Type B pancreatic cell (in vitro differentiated cells): ENCODE results near the gene TNS4. TPM values are rescaled to one million over a fixed set of nuclear protein-coding genes. Genes with fewer than 3 reads are reported as not detected.
A peak's percentile ranks its signal among the peaks of the same experiment; 100 is the strongest.

Experiments
- DNase-seq: peaks from one replicate; pipeline ENCODE4 v3.0.0; 2021; ENCODE audit warnings: mixed read lengths; ENCODE audit not compliant: unreplicated experiment; ENCODE audit errors: extremely low spot score
- H3K27ac Mint-ChIP-seq: 2 replicates; pipeline ENCODE4 v1.8.0; 2021; ENCODE audit warnings: mild to moderate bottlenecking, mixed read lengths
- H3K27me3 Mint-ChIP-seq: 2 replicates; pipeline ENCODE4 v1.8.0; 2021; ENCODE audit warnings: mixed read lengths
- H3K36me3 Mint-ChIP-seq: 2 replicates; pipeline ENCODE4 v1.8.0; 2021; ENCODE audit warnings: mixed read lengths
- H3K4me1 Mint-ChIP-seq: one replicate; pipeline ENCODE4 v1.8.0; 2021; ENCODE audit warnings: mixed read lengths; ENCODE audit not compliant: unreplicated experiment
- H3K4me3 Mint-ChIP-seq: 2 replicates; pipeline ENCODE4 v1.8.0; 2021; ENCODE audit warnings: mild to moderate bottlenecking, mixed read lengths
- H3K9me3 Mint-ChIP-seq: 2 replicates; pipeline ENCODE4 v1.8.0; 2021; ENCODE audit warnings: mixed read lengths
- CTCF ChIP-seq: fragments of 200-600 bp; sonication (generic); conservative IDR thresholded peaks from 2 replicates; pipeline ENCODE4 v1.5.0; 2021; ENCODE audit warnings: antibody characterized with exemption, mild to moderate bottlenecking
- total RNA-seq: library from RNA; stranded (reverse); gene quantifications from 2 replicates; pipeline ENCODE4 v1.2.1, GENCODE V29; 2021; ENCODE audit warnings: low replicate concordance

The TNS4 gene
- total RNA-seq, 1 donor from 2014 or later = 2.3 TPM

GRCh38 chr17:40475234-40475908 is 26.1 kb downstream of the TNS4 start:
- H3K27me3 Mint-ChIP-seq = no peaks in the 10 kb centered on the region
- H3K36me3 Mint-ChIP-seq = no peaks in the 10 kb centered on the region
- peaks cover 12% of the 10 kb centered on the region for H3K4me1 Mint-ChIP-seq
- no peak overlapping the region for H3K4me3 Mint-ChIP-seq
- DNase-seq = no peak
- peak overlapping the region; percentile 36 for H3K27ac Mint-ChIP-seq
- no peak for TF ChIP-seq CTCF
- H3K9me3 Mint-ChIP-seq = peaks cover 13% of the 10 kb centered on the region

- H3K27me3 Mint-ChIP-seq = no peaks in the 10 kb centered on the region
Observed at GRCh38 chr17:40474419-40475002, 26.9 kb downstream of the TNS4 start.

GRCh38 chr17:40473573-40474365 is 27.7 kb downstream of the TNS4 start:
- no peaks in the 10 kb centered on the region for H3K27me3 Mint-ChIP-seq
- no peak for DNase-seq
- peaks cover 17% of the 10 kb centered on the region for H3K4me1 Mint-ChIP-seq
- no peaks in the 10 kb centered on the region for H3K36me3 Mint-ChIP-seq
- no peak for TF ChIP-seq CTCF
- H3K9me3 Mint-ChIP-seq = peaks cover 13% of the 10 kb centered on the region
- H3K27ac Mint-ChIP-seq = no peak overlapping the region
- H3K4me3 Mint-ChIP-seq = no peak overlapping the region

More at GRCh38 chr17:40474419-40475002, 26.9 kb downstream of the TNS4 start:
- TF ChIP-seq CTCF = no peak
- Mint-ChIP-seq H3K27ac (no peak overlapping the region), H3K4me1 (peaks cover 16% of the 10 kb centered on the region), H3K9me3 (peaks cover 13% of the 10 kb centered on the region), H3K4me3 (no peak overlapping the region), H3K36me3 (no peaks in the 10 kb centered on the region)
- no peak for DNase-seq

- Mint-ChIP-seq H3K4me1 (peaks cover 17% of the 10 kb centered on the region), H3K36me3 (no peaks in the 10 kb centered on the region), H3K27me3 (no peaks in the 10 kb centered on the region), H3K27ac (no peak overlapping the region), H3K4me3 (no peak overlapping the region), H3K9me3 (peaks cover 13% of the 10 kb centered on the region)
- DNase-seq = no peak
- TF ChIP-seq CTCF = no peak
Observed at GRCh38 chr17:40472733-40473452, 28.5 kb downstream of the TNS4 start.
